Amygdala (tissue), 56 donors: Measurements from ENCODE around the gene TMEM181.
"Not testable (repeated sequence)": the region's sequence is repeated elsewhere in the genome, so short reads cannot be mapped to it uniquely, and the experiment has no call there.

Experiments used
- DNase-seq, 56 donors: peaks; one replicate each; lab custom pipeline; 2025; lab: John Stamatoyannopoulos, UW

Gene TMEM181

GRCh38 chr6:158674342-158675131 is 114.6 kb downstream of the TMEM181 start:
- no peak for DNase-seq

GRCh38 chr6:158677094-158677493 is 117.2 kb downstream of the TMEM181 start:
- DNase-seq: not testable (repeated sequence)

GRCh38 chr6:158677906-158678578 is 118.2 kb downstream of the TMEM181 start:
- no peak for DNase-seq

- no peak for DNase-seq
Measured at GRCh38 chr6:158680015-158680414, 120.1 kb downstream of the TMEM181 start.

- no peak for DNase-seq
Measured at GRCh38 chr6:158680481-158680880, 120.6 kb downstream of the TMEM181 start.

GRCh38 chr6:158684311-158684710 is 124.4 kb downstream of the TMEM181 start:
- no peak for DNase-seq

- no peak for DNase-seq
Measured at GRCh38 chr6:158684745-158685324, 124.9 kb downstream of the TMEM181 start.
